ENCODE measurements around the gene CYCS.
"Not testable (repeated sequence)": the region's sequence is repeated elsewhere in the genome, so short reads cannot be mapped to it uniquely, and the experiment has no call there.

Gene CYCS

DNA sequence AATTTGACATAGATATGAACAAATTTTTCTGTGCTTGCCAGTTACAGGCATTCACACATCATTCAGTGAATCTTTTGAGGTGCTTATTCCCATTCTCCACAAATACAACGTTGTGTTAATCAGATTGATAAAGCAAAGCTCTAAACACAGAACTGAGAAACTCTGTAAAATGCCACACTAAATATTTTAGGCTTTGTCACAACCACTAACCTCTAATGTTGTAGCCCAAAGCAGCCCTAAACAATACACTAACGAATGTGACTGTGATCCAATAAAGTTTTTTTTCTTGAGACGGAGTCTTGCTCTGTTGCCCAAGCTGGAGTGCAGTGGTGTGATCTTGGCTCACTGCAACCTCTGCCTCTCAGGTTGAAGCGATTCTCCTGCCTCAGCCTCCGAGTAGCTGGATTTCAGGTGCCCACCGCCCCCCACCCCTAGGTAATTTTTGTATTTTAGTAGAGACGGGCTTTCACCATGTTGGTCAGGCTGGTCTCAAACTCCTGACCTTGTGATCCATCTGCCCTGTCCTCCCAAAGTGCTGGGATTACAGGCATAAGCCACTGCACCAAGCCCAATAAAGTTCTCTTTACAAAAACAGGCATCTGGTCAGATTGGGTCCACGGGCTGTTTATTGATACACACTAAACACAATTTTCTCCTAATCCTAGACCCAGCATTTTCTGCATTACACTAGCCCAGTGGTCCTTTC, 6.9 kb downstream of the CYCS start:
- Mint-ChIP-seq H3K9me3 (no peaks in the 10 kb centered on the region), H3K4me3 (no peak overlapping the region), H3K4me1 (no peaks in the 10 kb centered on the region), H3K36me3 (ENCODE audit: low read depth) (peaks cover 27% of the 10 kb centered on the region), H3K27me3 (ENCODE audit: low read depth) (no peaks in the 10 kb centered on the region), H3K27ac (no peak overlapping the region)
- TF ChIP-seq, protein P1, sequence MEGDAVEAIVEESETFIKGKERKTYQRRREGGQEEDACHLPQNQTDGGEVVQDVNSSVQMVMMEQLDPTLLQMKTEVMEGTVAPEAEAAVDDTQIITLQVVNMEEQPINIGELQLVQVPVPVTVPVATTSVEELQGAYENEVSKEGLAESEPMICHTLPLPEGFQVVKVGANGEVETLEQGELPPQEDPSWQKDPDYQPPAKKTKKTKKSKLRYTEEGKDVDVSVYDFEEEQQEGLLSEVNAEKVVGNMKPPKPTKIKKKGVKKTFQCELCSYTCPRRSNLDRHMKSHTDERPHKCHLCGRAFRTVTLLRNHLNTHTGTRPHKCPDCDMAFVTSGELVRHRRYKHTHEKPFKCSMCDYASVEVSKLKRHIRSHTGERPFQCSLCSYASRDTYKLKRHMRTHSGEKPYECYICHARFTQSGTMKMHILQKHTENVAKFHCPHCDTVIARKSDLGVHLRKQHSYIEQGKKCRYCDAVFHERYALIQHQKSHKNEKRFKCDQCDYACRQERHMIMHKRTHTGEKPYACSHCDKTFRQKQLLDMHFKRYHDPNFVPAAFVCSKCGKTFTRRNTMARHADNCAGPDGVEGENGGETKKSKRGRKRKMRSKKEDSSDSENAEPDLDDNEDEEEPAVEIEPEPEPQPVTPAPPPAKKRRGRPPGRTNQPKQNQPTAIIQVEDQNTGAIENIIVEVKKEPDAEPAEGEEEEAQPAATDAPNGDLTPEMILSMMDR (IDR thresholded peaks at IDR 0.05; ENCODE audit: unreplicated experiment in 3 of 3) = no peak

DNA sequence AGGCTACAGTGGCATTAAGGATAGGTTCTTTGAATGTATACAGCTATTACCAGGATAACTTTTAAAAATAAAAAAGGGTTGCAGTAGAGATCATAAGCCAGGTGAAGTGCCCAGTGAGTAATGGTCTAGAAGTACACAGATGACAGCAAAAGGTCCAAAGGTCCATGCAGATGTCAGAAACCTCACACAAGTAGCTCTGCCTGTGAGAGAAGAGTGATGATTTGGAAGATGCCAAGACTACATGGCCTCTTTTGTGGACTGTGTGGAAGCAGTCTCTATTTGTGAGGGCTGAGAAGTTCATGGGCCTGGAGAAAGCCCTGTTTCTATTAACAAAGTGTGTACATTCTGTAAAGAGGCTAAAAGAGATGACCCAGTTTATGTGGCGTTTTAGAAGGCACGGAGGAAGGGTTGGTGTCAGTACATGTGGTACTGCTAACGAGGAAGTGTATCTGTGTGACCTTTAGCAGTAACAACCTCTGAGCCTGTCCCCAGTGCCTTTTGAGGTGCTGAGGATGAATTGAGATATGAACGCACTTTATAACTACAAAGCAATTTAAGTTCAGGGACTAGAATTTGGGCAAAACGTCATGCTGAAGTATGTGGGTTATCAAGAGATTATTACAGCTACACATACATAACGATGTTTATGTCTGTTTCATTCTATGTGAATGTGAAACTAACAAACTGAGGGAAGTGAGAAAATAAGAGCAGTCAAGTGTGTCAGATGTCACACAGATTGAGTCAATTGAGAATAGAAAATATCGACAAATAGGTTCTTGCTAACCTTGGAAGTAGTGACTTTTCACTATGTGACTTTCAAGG, 7.6 kb downstream of the CYCS start:
- no peak overlapping the region for H3K4me3 Mint-ChIP-seq
- TF ChIP-seq, protein P1 (IDR thresholded peaks at IDR 0.05; ENCODE audit: unreplicated experiment in 3 of 3) = no peak
- no peak overlapping the region for H3K27ac Mint-ChIP-seq
- H3K9me3 Mint-ChIP-seq = no peaks in the 10 kb centered on the region
- peaks cover 26% of the 10 kb centered on the region for H3K36me3 Mint-ChIP-seq (ENCODE audit: low read depth)
- H3K4me1 Mint-ChIP-seq = no peaks in the 10 kb centered on the region
- H3K27me3 Mint-ChIP-seq (ENCODE audit: low read depth) = no peaks in the 10 kb centered on the region

DNA sequence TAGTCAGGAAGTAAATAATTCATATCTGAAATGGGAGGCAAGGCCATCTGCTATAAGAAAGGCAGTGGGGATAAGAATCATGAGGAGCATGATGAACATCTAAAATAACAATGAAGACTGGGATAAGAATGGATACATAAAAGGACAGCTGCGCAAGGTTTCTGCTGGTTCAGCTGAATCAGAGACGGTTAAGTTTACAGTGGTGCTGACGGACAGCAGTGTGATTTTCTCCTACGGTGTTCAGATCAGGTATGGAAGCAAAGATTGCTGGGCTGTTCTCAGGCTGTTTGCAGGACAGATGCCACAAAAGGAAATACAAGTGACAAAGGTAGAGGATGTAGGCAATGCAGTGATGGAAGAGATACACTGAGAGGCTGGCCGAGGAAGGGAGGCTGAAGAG, 8.4 kb downstream of the CYCS start:
- Mint-ChIP-seq H3K27me3 (ENCODE audit: low read depth) (no peaks in the 10 kb centered on the region), H3K36me3 (ENCODE audit: low read depth) (peaks cover 18% of the 10 kb centered on the region), H3K9me3 (peaks cover 2% of the 10 kb centered on the region), H3K4me3 (no peak overlapping the region), H3K27ac (no peak overlapping the region), H3K4me1 (no peaks in the 10 kb centered on the region)
- TF ChIP-seq, protein P1 (IDR thresholded peaks at IDR 0.05; ENCODE audit: unreplicated experiment in 3 of 3) = no peak

DNA sequence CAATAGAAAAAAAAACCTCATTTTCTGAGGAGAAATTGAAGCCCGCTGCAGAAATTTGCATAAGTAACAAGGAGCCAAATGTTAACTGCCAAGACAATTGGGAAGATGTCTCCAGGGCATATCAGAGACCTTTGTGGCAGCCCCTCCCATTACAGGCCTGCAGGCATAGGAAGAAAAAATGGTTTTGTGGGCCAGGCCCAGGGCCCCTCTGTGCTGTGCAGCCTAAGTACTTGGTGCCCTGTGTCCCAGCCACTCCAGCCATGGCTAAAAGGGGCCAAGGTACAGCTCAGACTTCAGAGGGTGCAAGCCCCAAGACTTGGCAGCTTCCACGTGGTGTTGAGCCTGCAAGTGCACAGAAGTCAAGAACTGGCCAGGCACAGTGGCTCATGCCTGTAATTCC, 14.5 kb downstream of the CYCS start:
- not testable (repeated sequence) for H3K36me3 Mint-ChIP-seq (ENCODE audit: low read depth); H3K27me3 Mint-ChIP-seq (ENCODE audit: low read depth); H3K4me3 Mint-ChIP-seq; H3K9me3 Mint-ChIP-seq; H3K4me1 Mint-ChIP-seq; H3K27ac Mint-ChIP-seq

DNA sequence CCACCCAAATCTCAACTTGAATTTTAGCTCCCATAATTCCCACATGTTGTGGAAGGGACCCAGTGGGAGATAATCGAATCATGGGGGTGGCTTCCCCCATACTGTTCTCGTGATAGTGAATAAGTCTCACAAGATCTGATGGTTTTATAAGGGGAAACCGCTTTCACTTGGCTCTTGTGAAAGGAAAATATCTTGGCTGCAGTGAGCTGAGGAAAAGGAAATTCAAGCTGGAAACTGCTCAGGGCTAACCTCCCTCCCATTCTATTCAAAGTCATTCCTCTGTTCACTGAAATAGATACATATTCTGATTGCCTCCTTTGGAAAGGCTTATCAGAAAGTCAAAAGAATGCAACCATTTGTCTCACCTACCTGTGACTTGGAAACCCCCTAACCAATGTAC, 15.8 kb downstream of the CYCS start:
- Mint-ChIP-seq H3K4me1 (no peaks in the 10 kb centered on the region), H3K9me3 (peaks cover 2% of the 10 kb centered on the region), H3K27me3 (ENCODE audit: low read depth) (no peaks in the 10 kb centered on the region), H3K27ac (no peak overlapping the region), H3K4me3 (no peak overlapping the region), H3K36me3 (ENCODE audit: low read depth) (no peaks in the 10 kb centered on the region)
- TF ChIP-seq, protein P1 (IDR thresholded peaks at IDR 0.05; ENCODE audit: unreplicated experiment in 3 of 3) = no peak

DNA sequence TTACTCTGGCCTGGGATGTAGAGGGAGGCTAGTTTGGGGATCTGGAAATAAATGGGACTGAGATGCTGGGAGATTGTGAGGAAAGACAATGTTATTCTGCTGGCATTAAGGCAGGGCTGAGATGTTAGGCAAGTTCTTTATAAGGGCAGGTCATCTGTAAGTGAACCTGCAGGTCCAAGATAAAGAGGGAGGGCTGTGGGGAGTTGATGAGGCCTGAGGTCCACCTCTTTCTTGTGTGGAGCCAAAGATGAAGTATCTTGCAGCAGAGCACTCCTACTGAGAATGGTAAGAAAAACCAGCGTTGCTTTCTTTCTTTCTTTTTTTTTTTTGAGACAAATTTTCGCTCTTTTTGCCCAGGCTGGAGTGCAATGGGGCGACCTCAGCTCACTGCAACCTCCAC, 19.1 kb downstream of the CYCS start:
- Mint-ChIP-seq H3K4me1 (no peaks in the 10 kb centered on the region), H3K9me3 (no peaks in the 10 kb centered on the region), H3K36me3 (ENCODE audit: low read depth) (no peaks in the 10 kb centered on the region), H3K27me3 (ENCODE audit: low read depth) (no peaks in the 10 kb centered on the region), H3K27ac (peak overlapping the region in 2 of 3 experiments; percentile 22 to 32), H3K4me3 (no peak overlapping the region)
- TF ChIP-seq, protein P1 (IDR thresholded peaks at IDR 0.05; ENCODE audit: unreplicated experiment in 3 of 3) = no peak

Data from nephron (organoid).